Fibroblast of lung (primary cell): ENCODE data around the gene GJB4. TPM values are rescaled to one million over a fixed set of nuclear protein-coding genes. Genes with fewer than 3 reads are reported as not detected.

ENCODE experiments used
- DNase-seq, 2 donors: peaks; one replicate each; pipeline versions ENCODE4 v3.0.0 to v3.0.0-alpha.2; 2010; ENCODE audit warnings: low read depth in 2 of 2
- H2AFZ ChIP-seq: 2 replicates; pipeline ENCODE4 v1.5.1; 2012; ENCODE audit warnings: low read length, control low read depth, inconsistent platforms
- H3K27ac ChIP-seq: 2 replicates; pipeline ENCODE4 v1.5.1; 2011; ENCODE audit warnings: low read length, control low read depth; ENCODE audit not compliant: insufficient read depth
- H3K27me3 ChIP-seq: 2 replicates; pipeline ENCODE4 v1.5.1; 2011; ENCODE audit warnings: mild to moderate bottlenecking, low read length; ENCODE audit not compliant: control insufficient read depth, insufficient read depth
- H3K36me3 ChIP-seq: 2 replicates; pipeline ENCODE4 v1.5.1; 2011; ENCODE audit warnings: low read length; ENCODE audit not compliant: control insufficient read depth, insufficient read depth
- H3K4me1 ChIP-seq: 2 replicates; pipeline ENCODE4 v1.5.1; 2011; ENCODE audit warnings: low read length; ENCODE audit not compliant: control insufficient read depth, insufficient read depth; ENCODE audit errors: extremely low read depth
- H3K4me2 ChIP-seq: 2 replicates; pipeline ENCODE4 v1.5.1; 2011; ENCODE audit warnings: low read length, control low read depth; ENCODE audit not compliant: insufficient read depth; ENCODE audit errors: extremely low read depth
- H3K4me3 ChIP-seq, 4 experiments: fragments of 200-600 bp in 1 of 4; sonication (generic) in 1 of 4; replicated peaks in 1 of 4; 2 replicates each; pipeline ENCODE4 v1.5.1; 2011 to 2016; ENCODE audit warnings: low read length in 4 of 4, low read depth in 3 of 4, mild to moderate bottlenecking in 3 of 4, control low read depth in 2 of 4, inconsistent platforms in 1 of 4, mixed read lengths in 1 of 4; ENCODE audit not compliant: insufficient read depth in 1 of 4; ENCODE audit errors: control extremely low read depth in 1 of 4
- H3K79me2 ChIP-seq: 2 replicates; pipeline ENCODE4 v1.5.1; 2012; ENCODE audit warnings: mild to moderate bottlenecking, low read length, inconsistent platforms; ENCODE audit not compliant: control insufficient read depth, insufficient read depth
- H3K9ac ChIP-seq: 2 replicates; pipeline ENCODE4 v1.5.1; 2011; ENCODE audit warnings: mild to moderate bottlenecking, low read length, control low read depth; ENCODE audit not compliant: insufficient read depth
- H3K9me3 ChIP-seq: 2 replicates; pipeline ENCODE4 v1.5.1; 2012; ENCODE audit warnings: low read depth, low read length; ENCODE audit not compliant: control insufficient read depth, insufficient read depth
- H4K20me1 ChIP-seq: 2 replicates; pipeline ENCODE4 v1.5.1; 2011; ENCODE audit warnings: low read length; ENCODE audit not compliant: control insufficient read depth, insufficient read depth; ENCODE audit errors: extremely low read depth
- EZH2 ChIP-seq: IDR thresholded peaks from 2 replicates; pipeline ENCODE4 v1.5.1; 2012; ENCODE audit warnings: low read length, control low read depth, mild to moderate bottlenecking; ENCODE audit errors: missing control alignments
- polyA plus RNA-seq, 2 donors: library from polyadenylated mRNA; depleted of rRNA in 1 of 2; stranded (reverse) in 1 of 2; unstranded in 1 of 2; fragments of >200 nt; gene quantifications; 2 replicates each; pipeline ENCODE4 v1.2.1, GENCODE V29; 2011 to 2012; ENCODE audit warnings: missing spikeins in 1 of 2
- total RNA-seq: library from RNA; depleted of rRNA; stranded (reverse); fragments of >200 nt; gene quantifications from 2 replicates; pipeline ENCODE4 v1.2.1, GENCODE V29; 2014
- TF ChIP-seq, protein P1 (sequence below), 2 donors: IDR thresholded peaks in 1 of 2; conservative IDR thresholded peaks in 1 of 2; 1 replicate in 1 of 2; 2 replicates in 1 of 2; pipeline ENCODE4 v1.5.1; 2011 to 2012; ENCODE audit warnings: low read length in 2 of 2, control low read depth in 1 of 2, inconsistent platforms in 1 of 2, low read depth in 1 of 2, mild to moderate bottlenecking in 1 of 2

Gene GJB4
- total and polyA plus RNA-seq, 2 donors (not counting 1 experiment from before 2014, with no cell fraction given) = not detected

GRCh38 chr1:34755961-34756360 lies 3.6 kb upstream of the GJB4 start:
- H3K9ac ChIP-seq = no peak overlapping the region
- no peak for DNase-seq

DNA sequence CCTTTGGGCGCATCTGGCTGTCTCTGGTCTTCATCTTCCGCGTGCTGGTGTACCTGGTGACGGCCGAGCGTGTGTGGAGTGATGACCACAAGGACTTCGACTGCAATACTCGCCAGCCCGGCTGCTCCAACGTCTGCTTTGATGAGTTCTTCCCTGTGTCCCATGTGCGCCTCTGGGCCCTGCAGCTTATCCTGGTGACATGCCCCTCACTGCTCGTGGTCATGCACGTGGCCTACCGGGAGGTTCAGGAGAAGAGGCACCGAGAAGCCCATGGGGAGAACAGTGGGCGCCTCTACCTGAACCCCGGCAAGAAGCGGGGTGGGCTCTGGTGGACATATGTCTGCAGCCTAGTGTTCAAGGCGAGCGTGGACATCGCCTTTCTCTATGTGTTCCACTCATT lies 2.2 kb upstream of the GJB4 start:
- no peaks in the 10 kb centered on the region for H3K36me3 ChIP-seq
- no peaks in the 10 kb centered on the region for H3K79me2 ChIP-seq
- DNase-seq = no peak
- no peak overlapping the region for H2AFZ ChIP-seq
- H3K9me3 ChIP-seq = no peaks in the 10 kb centered on the region
- H3K4me1 ChIP-seq = no peaks in the 10 kb centered on the region
- no peak overlapping the region for H3K27ac ChIP-seq
- no peak overlapping the region for H3K4me3 ChIP-seq
- no peaks in the 10 kb centered on the region for H3K27me3 ChIP-seq
- no peak overlapping the region for H3K9ac ChIP-seq
- H3K4me2 ChIP-seq = no peak overlapping the region
- no peak for TF ChIP-seq EZH2
- TF ChIP-seq, protein P1, sequence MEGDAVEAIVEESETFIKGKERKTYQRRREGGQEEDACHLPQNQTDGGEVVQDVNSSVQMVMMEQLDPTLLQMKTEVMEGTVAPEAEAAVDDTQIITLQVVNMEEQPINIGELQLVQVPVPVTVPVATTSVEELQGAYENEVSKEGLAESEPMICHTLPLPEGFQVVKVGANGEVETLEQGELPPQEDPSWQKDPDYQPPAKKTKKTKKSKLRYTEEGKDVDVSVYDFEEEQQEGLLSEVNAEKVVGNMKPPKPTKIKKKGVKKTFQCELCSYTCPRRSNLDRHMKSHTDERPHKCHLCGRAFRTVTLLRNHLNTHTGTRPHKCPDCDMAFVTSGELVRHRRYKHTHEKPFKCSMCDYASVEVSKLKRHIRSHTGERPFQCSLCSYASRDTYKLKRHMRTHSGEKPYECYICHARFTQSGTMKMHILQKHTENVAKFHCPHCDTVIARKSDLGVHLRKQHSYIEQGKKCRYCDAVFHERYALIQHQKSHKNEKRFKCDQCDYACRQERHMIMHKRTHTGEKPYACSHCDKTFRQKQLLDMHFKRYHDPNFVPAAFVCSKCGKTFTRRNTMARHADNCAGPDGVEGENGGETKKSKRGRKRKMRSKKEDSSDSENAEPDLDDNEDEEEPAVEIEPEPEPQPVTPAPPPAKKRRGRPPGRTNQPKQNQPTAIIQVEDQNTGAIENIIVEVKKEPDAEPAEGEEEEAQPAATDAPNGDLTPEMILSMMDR (conservative IDR thresholded peaks at IDR 0.05 in 1 of 2, IDR thresholded peaks at IDR 0.05 in 1 of 2; ENCODE audit: low read depth in 1 of 2, low read length in 2 of 2) = no peak
- H4K20me1 ChIP-seq = no peaks in the 10 kb centered on the region

More at GRCh38 chr1:34755961-34756360, 3.6 kb upstream of the GJB4 start:
- Histone ChIP-seq H2AFZ (no peak overlapping the region), H3K79me2 (no peaks in the 10 kb centered on the region), H3K27ac (no peak overlapping the region), H3K27me3 (no peaks in the 10 kb centered on the region), H4K20me1 (no peaks in the 10 kb centered on the region), H3K9me3 (no peaks in the 10 kb centered on the region), H3K4me2 (no peak overlapping the region), H3K4me3 (no peak overlapping the region), H3K36me3 (no peaks in the 10 kb centered on the region), H3K4me1 (no peaks in the 10 kb centered on the region)
- no peak for TF ChIP-seq EZH2
- TF ChIP-seq, protein P1 (conservative IDR thresholded peaks at IDR 0.05 in 1 of 2, IDR thresholded peaks at IDR 0.05 in 1 of 2; ENCODE audit: low read depth in 1 of 2, low read length in 2 of 2) = no peak

DNA sequence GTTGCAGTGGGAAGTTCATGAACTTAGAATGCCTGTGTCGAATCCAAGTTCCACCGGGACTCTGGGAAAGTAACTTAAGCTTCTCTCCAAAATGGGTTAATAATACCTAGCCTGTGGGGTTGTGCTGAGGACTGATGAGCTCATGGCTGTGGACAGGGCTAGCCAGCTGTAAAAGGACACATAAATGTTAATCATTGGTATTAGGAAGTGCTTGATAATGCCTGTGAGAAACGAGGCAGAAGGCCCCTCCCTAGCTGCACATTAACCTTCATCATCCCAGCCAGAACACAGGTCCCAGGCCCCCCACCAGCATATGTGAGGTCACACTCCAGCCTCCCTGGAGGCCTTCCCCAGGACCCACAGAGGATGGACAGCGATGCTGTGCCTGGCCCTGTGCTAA lies 789 bp upstream of the GJB4 start:
- no peaks in the 10 kb centered on the region for H3K79me2 ChIP-seq

More for the DNA sequence above, 789 bp upstream of the GJB4 start:
- TF ChIP-seq, protein P1 (conservative IDR thresholded peaks at IDR 0.05 in 1 of 2, IDR thresholded peaks at IDR 0.05 in 1 of 2; ENCODE audit: low read depth in 1 of 2, low read length in 2 of 2) = no peak
- no peak for TF ChIP-seq EZH2
- H3K36me3 ChIP-seq = no peaks in the 10 kb centered on the region
- no peaks in the 10 kb centered on the region for H3K4me1 ChIP-seq
- H4K20me1 ChIP-seq = no peaks in the 10 kb centered on the region
- DNase-seq = no peak
- no peaks in the 10 kb centered on the region for H3K27me3 ChIP-seq
- no peak overlapping the region for H3K4me2 ChIP-seq
- H3K9ac ChIP-seq = no peak overlapping the region
- no peak overlapping the region for H3K4me3 ChIP-seq
- H3K27ac ChIP-seq = no peak overlapping the region
- no peak overlapping the region for H2AFZ ChIP-seq
- no peaks in the 10 kb centered on the region for H3K9me3 ChIP-seq
